ENCODE results near the gene MRPL11.

The MRPL11 gene

DNA sequence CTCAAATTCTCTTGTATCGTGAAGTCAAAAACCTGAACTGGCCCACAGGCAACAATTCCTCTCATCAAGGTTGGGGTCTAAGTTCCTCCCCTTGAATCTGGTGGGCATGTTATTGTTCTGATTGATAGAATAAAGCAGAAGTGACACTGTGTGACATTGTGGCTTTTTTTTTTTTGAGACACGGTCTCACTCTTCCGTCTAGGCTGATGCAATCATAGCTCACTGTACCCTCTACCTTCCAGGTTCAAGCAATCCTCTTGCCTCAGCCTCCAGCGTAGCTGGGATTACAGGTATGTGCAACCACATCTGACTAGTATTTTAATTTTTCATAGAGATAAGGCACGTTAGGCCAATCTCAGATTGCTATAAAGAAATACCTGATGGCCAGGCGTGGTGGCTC lies 19.2 kb upstream of the MRPL11 start:
- no peak for FAIRE-seq
- no peak for DNase-seq (ENCODE audit: insufficient read length, low spot score)
- TF ChIP-seq, protein P1, sequence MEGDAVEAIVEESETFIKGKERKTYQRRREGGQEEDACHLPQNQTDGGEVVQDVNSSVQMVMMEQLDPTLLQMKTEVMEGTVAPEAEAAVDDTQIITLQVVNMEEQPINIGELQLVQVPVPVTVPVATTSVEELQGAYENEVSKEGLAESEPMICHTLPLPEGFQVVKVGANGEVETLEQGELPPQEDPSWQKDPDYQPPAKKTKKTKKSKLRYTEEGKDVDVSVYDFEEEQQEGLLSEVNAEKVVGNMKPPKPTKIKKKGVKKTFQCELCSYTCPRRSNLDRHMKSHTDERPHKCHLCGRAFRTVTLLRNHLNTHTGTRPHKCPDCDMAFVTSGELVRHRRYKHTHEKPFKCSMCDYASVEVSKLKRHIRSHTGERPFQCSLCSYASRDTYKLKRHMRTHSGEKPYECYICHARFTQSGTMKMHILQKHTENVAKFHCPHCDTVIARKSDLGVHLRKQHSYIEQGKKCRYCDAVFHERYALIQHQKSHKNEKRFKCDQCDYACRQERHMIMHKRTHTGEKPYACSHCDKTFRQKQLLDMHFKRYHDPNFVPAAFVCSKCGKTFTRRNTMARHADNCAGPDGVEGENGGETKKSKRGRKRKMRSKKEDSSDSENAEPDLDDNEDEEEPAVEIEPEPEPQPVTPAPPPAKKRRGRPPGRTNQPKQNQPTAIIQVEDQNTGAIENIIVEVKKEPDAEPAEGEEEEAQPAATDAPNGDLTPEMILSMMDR (IDR thresholded peaks at IDR 0.05; ENCODE audit: insufficient read depth, missing control alignments): no peak

- FAIRE-seq (no peak), DNase-seq (ENCODE audit: insufficient read length, low spot score) (no peak)
- TF ChIP-seq, protein P1 (IDR thresholded peaks at IDR 0.05; ENCODE audit: insufficient read depth, missing control alignments): no peak
Observed at GRCh38 chr11:66454828-66455227, 16.2 kb upstream of the MRPL11 start.

DNA sequence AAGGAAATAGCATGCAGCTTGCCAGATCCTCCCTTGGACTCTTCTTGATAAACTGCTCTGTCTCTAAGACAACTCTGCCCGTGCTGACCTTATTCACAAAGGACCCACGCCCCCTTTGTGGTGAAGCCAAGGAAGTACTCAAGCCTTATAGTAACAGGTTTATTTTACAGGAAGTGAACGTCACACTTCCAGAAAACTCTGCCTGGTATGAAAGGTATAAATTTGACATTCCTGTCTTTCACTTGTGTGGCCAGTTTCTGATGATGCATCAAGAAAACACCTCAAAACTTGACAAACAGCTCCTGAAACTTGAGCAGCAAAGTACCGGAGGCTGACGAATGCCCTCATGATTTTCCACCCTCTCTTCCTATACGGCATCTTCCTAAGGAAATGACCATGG lies 15.6 kb upstream of the MRPL11 start:
- TF ChIP-seq, protein P1 (IDR thresholded peaks at IDR 0.05; ENCODE audit: insufficient read depth, missing control alignments): no peak
- FAIRE-seq: no peak
- no peak for DNase-seq (ENCODE audit: insufficient read length, low spot score)

DNA sequence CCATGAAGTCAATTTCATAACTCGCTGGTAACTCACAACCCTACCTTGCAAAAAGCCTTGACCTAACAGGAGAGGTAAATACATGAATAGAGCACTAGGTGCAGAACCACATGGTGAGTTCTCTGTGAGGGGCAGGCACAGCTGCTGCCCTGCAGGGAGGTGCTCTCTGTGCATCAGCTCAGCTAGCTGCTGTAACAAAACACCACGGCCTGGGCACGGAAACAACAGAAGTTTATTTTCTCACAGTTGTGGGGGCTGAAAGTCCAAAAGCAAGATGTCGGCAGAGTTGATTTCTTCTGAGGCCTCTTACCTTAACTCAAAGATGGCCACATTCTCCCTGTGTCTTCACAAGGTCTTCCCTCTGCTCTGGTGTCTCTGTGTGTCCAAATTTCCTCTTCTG lies 13.0 kb upstream of the MRPL11 start:
- no peak for FAIRE-seq
- TF ChIP-seq, protein P1 (IDR thresholded peaks at IDR 0.05; ENCODE audit: insufficient read depth, missing control alignments): no peak
- no peak for DNase-seq (ENCODE audit: insufficient read length, low spot score)

GRCh38 chr11:66450560-66450959 lies 11.9 kb upstream of the MRPL11 start:
- TF ChIP-seq, protein P1 (IDR thresholded peaks at IDR 0.05; ENCODE audit: insufficient read depth, missing control alignments): no peak
- no peak for DNase-seq (ENCODE audit: insufficient read length, low spot score)
- FAIRE-seq: no peak

GRCh38 chr11:66448523-66448922 lies 9.9 kb upstream of the MRPL11 start:
- FAIRE-seq (no peak), DNase-seq (ENCODE audit: insufficient read length, low spot score) (no peak)
- TF ChIP-seq, protein P1 (IDR thresholded peaks at IDR 0.05; ENCODE audit: insufficient read depth, missing control alignments): no peak

- DNase-seq (ENCODE audit: insufficient read length, low spot score) (no peak), FAIRE-seq (no peak)
- TF ChIP-seq, protein P1 (IDR thresholded peaks at IDR 0.05; ENCODE audit: insufficient read depth, missing control alignments): no peak
Observed at GRCh38 chr11:66447012-66447411, 8.4 kb upstream of the MRPL11 start.

Data from D721Med (cell line).